K562 (cell line): ENCODE data around the gene APOL4.

Experiments used
- CTCF ChIP-seq, 3 experiments: IDR thresholded peaks in 2 of 3; conservative IDR thresholded peaks in 1 of 3; 2 replicates each; pipeline ENCODE4 v1.5.1; 2011 to 2012; ENCODE audit warnings: low read length in 3 of 3, mild to moderate bottlenecking in 3 of 3, control low read depth in 2 of 3, improper control_type of control experiment in 1 of 3, inconsistent platforms in 1 of 3, low read depth in 1 of 3, mixed read lengths in 1 of 3, moderate library complexity in 1 of 3; ENCODE audit not compliant: insufficient read depth in 2 of 3
- ELK1 ChIP-seq: sonication (generic); formaldehyde crosslinking; IDR thresholded peaks from 2 replicates; pipeline ENCODE4 v1.8.1; 2022; ENCODE audit warnings: missing genetic modification reagents
- FOXM1 ChIP-seq, 2 experiments: fragments of 450-650 bp in 1 of 2; sonication (generic) in 1 of 2; formaldehyde crosslinking in 1 of 2; IDR thresholded peaks; 2 replicates each; pipeline versions ENCODE4 v1.6.1 to v1.9.0; 2017 to 2022; ENCODE audit warnings: low read depth in 2 of 2, mild to moderate bottlenecking in 2 of 2, missing genetic modification reagents in 1 of 2, moderate library complexity in 1 of 2
- PTTG1 ChIP-seq: fragments of 450-650 bp; IDR thresholded peaks from 2 replicates; pipeline ENCODE4 v1.6.1; 2016; ENCODE audit warnings: low read depth, mild to moderate bottlenecking, missing genetic modification characterization, missing compliant biosample characterization

GRCh38 chr22:36194971-36195370 lies 6.6 kb downstream of the APOL4 start:
- TF ChIP-seq ELK1 (CRISPR knock-in tag) (no peak), FOXM1 (IDR thresholded peaks at IDR 0.05; ENCODE audit: low read depth) (no peak), FOXM1 (CRISPR knock-in tag; IDR thresholded peaks at IDR 0.05; ENCODE audit: low read depth) (no peak), PTTG1 (no peak), CTCF (IDR thresholded peaks at IDR 0.05 in 2 of 3, conservative IDR thresholded peaks at IDR 0.05 in 1 of 3; ENCODE audit: insufficient read depth in 2 of 3, low read depth in 1 of 3, low read length in 3 of 3) (peak; percentile 60 to 73 (median 60))
